GM21515 (cell line): ENCODE data around the gene PDE7B.

ENCODE experiments used
- ATAC-seq: cut with Tn5 transposase; IDR thresholded peaks from one replicate; pipeline ENCODE4 v1.9.1; 2021; ENCODE audit not compliant: unreplicated experiment

Gene PDE7B

GRCh38 chr6:135976585-135976984 lies 125.1 kb downstream of the PDE7B start:
- ATAC-seq: no peak

- ATAC-seq: no peak
These were observed 131.6 kb downstream of the PDE7B start for GRCh38 chr6:135983093-135983492.

GRCh38 chr6:135983718-135984343 lies 132.3 kb downstream of the PDE7B start:
- no peak for ATAC-seq

- no peak for ATAC-seq
These were observed 134.0 kb downstream of the PDE7B start for GRCh38 chr6:135985471-135985870.

GRCh38 chr6:135987226-135987625 lies 135.7 kb downstream of the PDE7B start:
- no peak for ATAC-seq

GRCh38 chr6:135990439-135990838 lies 138.9 kb downstream of the PDE7B start:
- no peak for ATAC-seq

- no peak for ATAC-seq
These were observed 139.5 kb downstream of the PDE7B start for GRCh38 chr6:135990855-135991464.

- ATAC-seq: no peak
These were observed 141.2 kb downstream of the PDE7B start for GRCh38 chr6:135992739-135993138.

- no peak for ATAC-seq
These were observed 141.9 kb downstream of the PDE7B start for GRCh38 chr6:135993361-135993760.

GRCh38 chr6:135994857-135995544 lies 143.5 kb downstream of the PDE7B start:
- no peak for ATAC-seq

- no peak for ATAC-seq
These were observed 144.0 kb downstream of the PDE7B start for GRCh38 chr6:135995545-135995898.

- no peak for ATAC-seq
These were observed 145.2 kb downstream of the PDE7B start for GRCh38 chr6:135996668-135997067.

GRCh38 chr6:135999393-135999792 lies 147.9 kb downstream of the PDE7B start:
- ATAC-seq: no peak

GRCh38 chr6:136007345-136007744 lies 155.8 kb downstream of the PDE7B start:
- no peak for ATAC-seq

GRCh38 chr6:136011475-136011874 lies 160.0 kb downstream of the PDE7B start:
- no peak for ATAC-seq

- no peak for ATAC-seq
These were observed 160.8 kb downstream of the PDE7B start for GRCh38 chr6:136012198-136012887.

- ATAC-seq: no peak
These were observed 161.4 kb downstream of the PDE7B start for GRCh38 chr6:136012943-136013342.

- ATAC-seq: no peak
These were observed 163.2 kb downstream of the PDE7B start for GRCh38 chr6:136014454-136015437.

GRCh38 chr6:136015531-136015930 lies 164.0 kb downstream of the PDE7B start:
- ATAC-seq: no peak
